T-helper 9 cell (primary cell): ENCODE measurements around the gene LUC7L.
"Not testable (repeated sequence)": the region's sequence is repeated elsewhere in the genome, so short reads cannot be mapped to it uniquely, and the experiment has no call there.

ENCODE experiments used
- DNase-seq: peaks from one replicate; pipeline ENCODE4 v3.0.0-alpha.2; 2020
- total RNA-seq, 2 donors: gene quantifications; one replicate each; lab custom pipeline; 2026; lab: John Stamatoyannopoulos, UW

The LUC7L gene, protein sequence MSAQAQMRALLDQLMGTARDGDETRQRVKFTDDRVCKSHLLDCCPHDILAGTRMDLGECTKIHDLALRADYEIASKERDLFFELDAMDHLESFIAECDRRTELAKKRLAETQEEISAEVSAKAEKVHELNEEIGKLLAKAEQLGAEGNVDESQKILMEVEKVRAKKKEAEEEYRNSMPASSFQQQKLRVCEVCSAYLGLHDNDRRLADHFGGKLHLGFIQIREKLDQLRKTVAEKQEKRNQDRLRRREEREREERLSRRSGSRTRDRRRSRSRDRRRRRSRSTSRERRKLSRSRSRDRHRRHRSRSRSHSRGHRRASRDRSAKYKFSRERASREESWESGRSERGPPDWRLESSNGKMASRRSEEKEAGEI
- total RNA-seq, result 101 to 141 reads per million in 2 donors

GRCh38 chr16:228852-229730 is at the start of gene LUC7L:
LUC7L (minus strand) TSS chr16:229449; CDS start chr16:229339, 110 bp downstream.
- peak; percentile 80 for DNase-seq

- DNase-seq, result no peak
Observed at GRCh38 chr16:278863-279366, 49.7 kb upstream of the LUC7L start.

- no peak for DNase-seq
Observed at GRCh38 chr16:276426-277077, 47.3 kb upstream of the LUC7L start.

- DNase-seq, result no peak
Observed at GRCh38 chr16:275786-276232, 46.6 kb upstream of the LUC7L start, which contains the start of gene RGS11. RGS11 (minus strand) TSS chr16:275944; CDS start chr16:275911, 33 bp downstream.

DNA sequence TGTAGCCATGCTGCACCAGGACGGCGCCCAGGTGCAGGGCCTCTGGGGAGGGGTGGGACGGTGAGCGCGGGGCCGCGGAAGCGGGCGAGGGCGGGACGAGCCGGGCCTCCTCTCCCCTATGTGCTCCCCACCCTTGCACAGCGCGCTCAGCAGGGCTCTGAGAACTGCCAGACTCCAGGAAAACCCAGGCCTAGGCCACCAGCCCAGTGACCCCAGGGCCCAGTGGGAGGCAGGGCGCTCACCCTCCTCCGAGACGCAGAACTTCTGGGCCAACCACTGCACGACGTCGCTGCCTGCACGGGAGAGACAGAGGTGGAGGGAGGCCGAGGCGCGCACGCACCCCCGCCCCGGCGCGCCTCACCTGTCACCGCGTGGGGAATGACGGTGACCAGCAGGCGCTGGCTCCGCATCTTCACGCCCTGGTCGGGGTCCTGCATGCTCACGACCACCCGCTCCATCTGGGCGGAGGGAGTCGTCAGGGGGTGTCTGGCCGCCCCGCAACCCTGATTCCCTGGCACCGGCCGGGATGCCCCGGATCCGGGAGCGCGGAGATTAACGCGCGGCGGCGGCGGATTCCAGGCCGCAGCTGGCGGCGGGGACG is 45.9 kb upstream of the LUC7L start:
- no peak for DNase-seq

DNA sequence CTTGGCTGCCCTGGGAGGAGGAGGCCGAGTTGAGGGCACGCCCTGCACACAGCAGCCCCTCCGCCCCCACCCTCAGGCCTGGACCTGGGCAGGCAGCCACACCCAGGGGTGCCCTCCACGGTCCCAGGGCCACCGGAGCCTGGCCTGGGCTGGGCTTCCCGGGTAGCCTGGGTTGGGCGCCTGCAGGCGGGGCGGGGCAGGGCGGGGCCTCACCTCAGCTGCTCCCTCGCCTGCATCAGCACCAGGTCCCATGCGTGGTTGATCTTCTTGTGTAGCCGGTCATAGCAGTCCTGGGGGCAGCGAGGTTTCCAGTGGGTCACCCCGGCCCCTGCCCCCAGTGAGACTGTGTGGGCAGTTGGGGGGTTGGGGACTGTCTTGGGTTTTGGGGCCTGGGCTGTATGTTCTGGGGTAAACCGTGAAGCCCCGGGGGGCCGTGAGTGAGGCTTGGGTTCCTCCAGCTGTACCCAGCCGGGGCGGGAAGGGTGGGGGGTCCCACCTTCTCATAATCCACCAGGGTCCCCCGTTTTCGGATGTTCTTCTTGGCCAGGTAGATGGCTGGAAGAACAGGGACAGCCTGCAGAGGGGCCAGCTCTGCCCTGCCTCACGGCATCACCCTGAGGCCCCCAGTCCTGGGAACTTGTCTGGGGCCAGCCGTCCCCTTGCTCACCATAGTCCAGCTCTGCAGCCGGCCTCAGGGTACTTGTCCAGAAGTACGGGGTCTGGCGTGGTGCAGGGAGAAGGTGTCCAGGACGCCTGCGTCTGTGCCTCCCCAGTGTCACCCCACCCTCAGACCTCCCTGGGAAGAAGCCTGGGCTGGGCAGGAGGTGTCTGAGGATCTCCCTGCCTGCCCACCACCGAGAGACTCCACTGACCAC is 44.5 kb upstream of the LUC7L start:
- DNase-seq, result no peak

GRCh38 chr16:272633-273546 is 43.6 kb upstream of the LUC7L start:
- no peak for DNase-seq

DNA sequence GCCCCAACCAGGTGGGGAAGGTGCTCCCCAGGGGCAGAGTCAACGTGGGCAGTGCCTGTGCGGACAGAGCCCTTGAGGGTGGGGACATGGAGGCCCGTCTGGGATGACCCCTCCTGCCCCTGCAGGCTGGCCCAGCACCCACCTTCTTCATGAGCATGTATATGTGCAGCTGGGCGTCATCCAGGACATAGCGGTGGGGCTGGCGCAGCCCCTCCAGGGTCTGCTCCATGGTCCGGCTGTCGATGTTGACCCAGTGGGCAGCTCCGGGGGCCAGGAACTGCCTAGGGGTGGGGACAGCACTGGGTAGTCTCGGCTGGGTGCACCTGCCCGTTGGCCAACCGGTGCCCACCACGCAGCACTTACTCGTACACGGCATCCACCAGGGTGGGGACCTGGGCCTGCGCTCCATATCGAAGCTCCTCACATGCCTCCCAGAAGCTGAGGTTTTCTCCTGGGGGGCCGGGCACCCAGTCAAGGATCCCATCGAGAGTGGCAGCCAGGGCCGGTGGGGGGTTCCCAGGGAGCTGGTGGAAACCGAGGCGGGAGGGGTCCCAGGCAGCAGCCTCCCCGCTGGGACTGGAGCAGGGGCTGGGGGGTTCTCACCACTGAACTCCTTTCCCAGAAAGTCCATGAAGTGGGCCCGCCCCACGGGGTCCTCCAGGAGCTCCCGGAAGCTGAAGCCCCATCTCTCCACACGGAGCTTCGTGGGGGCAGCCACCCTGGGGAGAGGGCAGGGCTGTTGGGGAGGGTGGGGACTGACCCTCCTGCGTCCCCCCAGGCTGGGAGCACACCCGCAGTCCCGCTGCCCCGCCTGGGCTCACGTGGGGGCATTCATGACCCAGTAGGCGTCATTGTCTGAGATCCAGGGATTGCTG is 41.4 kb upstream of the LUC7L start:
- DNase-seq, result no peak

GRCh38 chr16:269061-269796 is 40.0 kb upstream of the LUC7L start:
- DNase-seq, result no peak

- DNase-seq, result no peak
Observed at GRCh38 chr16:268141-269053, 39.1 kb upstream of the LUC7L start.

- DNase-seq, result not testable (repeated sequence)
Observed at GRCh38 chr16:267562-267961, 38.3 kb upstream of the LUC7L start.

DNA sequence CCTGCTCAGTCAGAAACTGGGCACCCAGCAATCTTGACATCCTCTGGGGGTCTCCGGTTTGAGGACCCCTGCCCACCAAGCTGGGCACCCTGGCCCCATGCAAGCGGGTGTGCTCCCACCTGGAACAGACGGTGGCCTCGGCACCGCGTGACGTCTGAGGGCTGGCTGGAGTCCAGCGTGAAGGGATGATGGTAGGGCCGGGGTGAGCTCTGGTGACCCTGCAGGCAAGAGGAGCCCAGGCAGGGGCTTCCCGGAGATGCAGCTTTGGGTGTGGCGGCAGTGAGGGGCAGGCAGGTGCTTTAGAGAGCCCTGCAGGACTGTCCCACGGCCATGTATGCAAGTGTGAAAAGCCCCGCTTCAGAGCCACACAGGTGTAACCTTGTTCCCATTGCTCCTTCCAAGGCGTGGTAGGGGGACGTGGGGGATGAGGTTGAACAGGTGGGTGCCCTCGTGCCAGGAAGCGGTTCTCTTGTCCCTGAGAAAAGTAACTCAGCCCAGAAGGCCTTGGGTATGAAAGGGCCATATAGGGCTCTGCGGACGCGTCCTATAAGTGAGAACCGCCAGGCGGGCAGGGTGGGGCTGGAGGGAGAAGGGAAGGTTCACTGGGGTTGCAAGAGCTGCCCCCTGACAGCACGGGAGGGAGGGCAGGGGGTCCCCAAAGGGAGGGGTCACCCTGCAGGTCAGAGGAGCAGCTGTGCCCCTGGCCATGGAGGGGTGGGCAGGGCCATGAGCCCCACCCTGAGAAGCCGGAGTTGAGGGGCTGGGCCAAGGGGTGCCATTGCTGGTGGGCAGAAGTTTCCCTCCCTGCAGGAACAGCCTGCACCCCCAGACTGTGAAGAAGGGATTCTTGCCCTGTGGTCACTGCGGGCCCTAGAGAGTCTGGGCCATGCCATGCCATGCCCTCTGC is 37.3 kb upstream of the LUC7L start:
- DNase-seq, result no peak

GRCh38 chr16:265711-266110 is 36.5 kb upstream of the LUC7L start:
- no peak for DNase-seq

DNA sequence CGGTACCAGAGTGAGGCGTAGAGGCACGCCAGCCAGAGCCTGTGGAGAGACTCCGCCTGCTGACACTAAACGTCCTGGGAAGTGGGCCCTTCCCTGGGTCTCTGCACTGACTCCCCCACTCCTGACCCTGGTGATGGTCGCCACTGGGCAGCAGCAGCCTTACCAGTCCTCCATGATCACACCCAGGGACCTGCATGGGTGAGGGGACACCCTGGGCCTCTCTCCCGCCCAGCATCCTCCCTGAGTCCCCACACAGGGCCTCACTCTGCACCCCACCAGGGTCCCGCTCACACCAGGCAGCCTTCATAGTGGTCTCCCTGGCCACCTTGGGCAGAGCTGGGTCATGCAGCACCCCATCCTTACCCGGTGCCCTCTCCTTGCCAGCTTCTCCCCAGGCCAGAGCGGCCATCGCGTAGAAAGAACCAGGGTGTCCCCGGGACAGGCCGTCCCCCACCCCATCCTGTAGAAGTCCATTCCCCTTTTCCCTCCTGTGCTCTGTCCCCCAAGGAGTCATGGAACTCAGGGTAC is 35.8 kb upstream of the LUC7L start:
- no peak for DNase-seq

DNA sequence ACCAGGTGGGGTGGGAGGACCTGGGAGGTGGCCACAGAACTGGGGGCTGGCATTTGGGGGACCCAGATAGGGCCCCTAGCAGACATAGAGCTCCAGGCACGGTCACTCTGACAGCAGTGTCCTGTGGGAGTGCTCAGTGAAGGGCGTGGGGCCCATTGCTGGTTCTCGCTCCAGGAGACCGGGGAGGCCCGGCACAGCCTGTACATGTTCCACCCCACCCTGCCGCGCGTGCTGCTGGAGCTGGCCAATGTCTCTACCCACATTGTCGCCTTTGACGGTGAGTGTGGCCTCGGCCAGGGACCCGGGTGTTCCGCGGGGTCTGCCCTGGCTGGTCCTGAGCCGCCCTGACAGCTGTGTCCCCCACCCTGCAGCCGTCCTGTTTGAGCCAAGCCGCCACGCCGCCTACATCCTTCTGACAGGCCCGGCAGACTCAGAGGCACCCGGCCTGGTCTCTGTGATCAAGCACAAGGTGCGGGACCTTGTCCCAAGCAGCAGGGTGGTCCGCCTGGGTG is 35.2 kb upstream of the LUC7L start:
- no peak for DNase-seq

GRCh38 chr16:263944-264343 is 34.7 kb upstream of the LUC7L start:
- DNase-seq, result no peak
